PFSK-1 (cell line): ENCODE measurements around the gene DCC.

Experiments used
- FOXP2 ChIP-seq: optimal IDR thresholded peaks from 2 replicates; pipeline ENCODE3; 2011; ENCODE audit warnings: borderline replicate concordance, control low read depth, inconsistent platforms; ENCODE audit not compliant: insufficient read depth; ENCODE audit errors: extremely low read length, extremely low read depth
- POLR2AphosphoS5 ChIP-seq: IDR thresholded peaks from 2 replicates; pipeline ENCODE4 v1.6.1; 2012; ENCODE audit warnings: low read depth, mild to moderate bottlenecking, control low read depth, low read length, moderate library complexity
- REST ChIP-seq, 2 experiments: IDR thresholded peaks; 2 replicates each; pipeline versions ENCODE4 v1.6.1 to v1.8.0; 2011 to 2012; ENCODE audit warnings: low read depth in 2 of 2, low read length in 2 of 2, control low read depth in 1 of 2, inconsistent platforms in 1 of 2, mild to moderate bottlenecking in 1 of 2, moderate library complexity in 1 of 2; ENCODE audit not compliant: insufficient read depth in 1 of 2
- SIN3A ChIP-seq: IDR thresholded peaks from 2 replicates; pipeline ENCODE4 v1.6.1; 2012; ENCODE audit warnings: mild to moderate bottlenecking, low read length, moderate library complexity, borderline replicate concordance; ENCODE audit not compliant: insufficient read depth

GRCh38 chr18:52489396-52490306 is 149.7 kb downstream of the DCC start:
- TF ChIP-seq POLR2AphosphoS5 (no peak), SIN3A (no peak), REST (IDR thresholded peaks at IDR 0.05; ENCODE audit: insufficient read depth in 1 of 2, low read depth in 2 of 2, low read length in 2 of 2) (no peak), FOXP2 (no peak)
